ENCODE results near the gene MS4A10.

The MS4A10 gene

GRCh38 chr11:60786811-60787567 lies 1.9 kb downstream of the MS4A10 start:
- H3K27me3 ChIP-seq, result no peaks in the 10 kb centered on the region
- TF ChIP-seq CTCF (IDR thresholded peaks at IDR 0.05), result no peak
- no peaks in the 10 kb centered on the region for H3K4me1 ChIP-seq (ENCODE audit: control insufficient read depth in 1 of 2, insufficient read depth in 1 of 2, low read depth in 1 of 2, low read length in 1 of 2)
- no peak overlapping the region for H3K4me3 ChIP-seq (ENCODE audit: low read depth in 1 of 2, low read length in 1 of 2)
- no peaks in the 10 kb centered on the region for H3K36me3 ChIP-seq
- H3K27ac ChIP-seq, result no peak overlapping the region
- H3K9me3 ChIP-seq, result no peaks in the 10 kb centered on the region

- Histone ChIP-seq H3K27ac (no peak overlapping the region), H3K4me3 (ENCODE audit: low read depth in 1 of 2, low read length in 1 of 2) (no peak overlapping the region), H3K27me3 (no peaks in the 10 kb centered on the region), H3K4me1 (ENCODE audit: control insufficient read depth in 1 of 2, insufficient read depth in 1 of 2, low read depth in 1 of 2, low read length in 1 of 2) (no peaks in the 10 kb centered on the region), H3K36me3 (no peaks in the 10 kb centered on the region), H3K9me3 (no peaks in the 10 kb centered on the region)
- TF ChIP-seq CTCF (IDR thresholded peaks at IDR 0.05), result no peak
Measured at GRCh38 chr11:60788401-60789125, 3.4 kb downstream of the MS4A10 start.

GRCh38 chr11:60790726-60791125 lies 5.6 kb downstream of the MS4A10 start:
- Histone ChIP-seq H3K9me3 (no peaks in the 10 kb centered on the region), H3K4me3 (ENCODE audit: low read depth in 1 of 2, low read length in 1 of 2) (no peak overlapping the region), H3K27ac (no peak overlapping the region), H3K27me3 (no peaks in the 10 kb centered on the region), H3K36me3 (no peaks in the 10 kb centered on the region), H3K4me1 (ENCODE audit: control insufficient read depth in 1 of 2, insufficient read depth in 1 of 2, low read depth in 1 of 2, low read length in 1 of 2) (no peaks in the 10 kb centered on the region)
- no peak for TF ChIP-seq CTCF (IDR thresholded peaks at IDR 0.05)

- TF ChIP-seq CTCF (IDR thresholded peaks at IDR 0.05), result no peak
- Histone ChIP-seq H3K27ac (no peak overlapping the region), H3K4me1 (ENCODE audit: control insufficient read depth in 1 of 2, insufficient read depth in 1 of 2, low read depth in 1 of 2, low read length in 1 of 2) (no peaks in the 10 kb centered on the region), H3K9me3 (no peaks in the 10 kb centered on the region), H3K27me3 (no peaks in the 10 kb centered on the region), H3K36me3 (no peaks in the 10 kb centered on the region), H3K4me3 (ENCODE audit: low read depth in 1 of 2, low read length in 1 of 2) (no peak overlapping the region)
Measured at GRCh38 chr11:60791153-60791933, 6.2 kb downstream of the MS4A10 start.

GRCh38 chr11:60792521-60792920 lies 7.4 kb downstream of the MS4A10 start:
- TF ChIP-seq CTCF (IDR thresholded peaks at IDR 0.05), result no peak
- Histone ChIP-seq H3K27me3 (no peaks in the 10 kb centered on the region), H3K27ac (no peak overlapping the region), H3K4me1 (ENCODE audit: control insufficient read depth in 1 of 2, insufficient read depth in 1 of 2, low read depth in 1 of 2, low read length in 1 of 2) (no peaks in the 10 kb centered on the region), H3K36me3 (no peaks in the 10 kb centered on the region), H3K4me3 (ENCODE audit: low read depth in 1 of 2, low read length in 1 of 2) (no peak overlapping the region), H3K9me3 (no peaks in the 10 kb centered on the region)

All from neutrophil (primary cell).